CD4-positive, alpha-beta T cell treated with Interferon gamma for 1 hour (primary cell): Measurements from ENCODE around the gene ZNF862.

ENCODE experiments used
- DNase-seq: peaks from one replicate; pipeline ENCODE4 v3.0.0-alpha.2; 2020

ZNF862 gene

GRCh38 chr7:149811831-149812490 is 26.2 kb upstream of the ZNF862 start:
- no peak for DNase-seq

GRCh38 chr7:149813254-149814035 is 24.7 kb upstream of the ZNF862 start:
- no peak for DNase-seq

- no peak for DNase-seq
Measured at GRCh38 chr7:149814494-149814893, 23.7 kb upstream of the ZNF862 start.

- no peak for DNase-seq
Measured at GRCh38 chr7:149815121-149815520, 23.1 kb upstream of the ZNF862 start.

GRCh38 chr7:149815661-149816266 is 22.4 kb upstream of the ZNF862 start:
- no peak for DNase-seq

- no peak for DNase-seq
Measured at GRCh38 chr7:149816267-149816751, 21.9 kb upstream of the ZNF862 start.

GRCh38 chr7:149816794-149817193 is 21.4 kb upstream of the ZNF862 start:
- no peak for DNase-seq

- no peak for DNase-seq
Measured at GRCh38 chr7:149817301-149817771, 20.8 kb upstream of the ZNF862 start.

- DNase-seq = no peak
Measured at GRCh38 chr7:149817836-149818535, 20.2 kb upstream of the ZNF862 start.

GRCh38 chr7:149818536-149818840 is 19.7 kb upstream of the ZNF862 start:
- no peak for DNase-seq

- no peak for DNase-seq
Measured at GRCh38 chr7:149819141-149819960, 18.8 kb upstream of the ZNF862 start.

GRCh38 chr7:149819961-149820340 is 18.2 kb upstream of the ZNF862 start:
- no peak for DNase-seq

GRCh38 chr7:149820622-149821190 is 17.5 kb upstream of the ZNF862 start:
- no peak for DNase-seq

GRCh38 chr7:149821191-149822148 is 16.7 kb upstream of the ZNF862 start:
- DNase-seq = no peak

GRCh38 chr7:149822353-149822943 is 15.7 kb upstream of the ZNF862 start:
- no peak for DNase-seq

GRCh38 chr7:149823191-149823630 is 15.0 kb upstream of the ZNF862 start:
- DNase-seq = no peak

- no peak for DNase-seq
Measured at GRCh38 chr7:149823631-149824199, 14.5 kb upstream of the ZNF862 start.

- DNase-seq = no peak
Measured at GRCh38 chr7:149824301-149824741, 13.9 kb upstream of the ZNF862 start.

GRCh38 chr7:149824748-149825566 is 13.2 kb upstream of the ZNF862 start:
- DNase-seq = no peak
